Right atrium auricular region (tissue), 2 donors: Measurements from ENCODE around the gene IFNAR1. TPM values are rescaled to one million over a fixed set of nuclear protein-coding genes. Genes with fewer than 3 reads are reported as not detected.

Experiments used
- DNase-seq: peaks from one replicate; pipeline ENCODE4 v3.0.0-alpha.2; 2019; ENCODE audit warnings: low spot score
- H3K27ac ChIP-seq, 2 donors: fragments of 200-600 bp; sonication (generic); 1 replicate in 1 of 2; 2 replicates in 1 of 2; pipeline ENCODE4 v1.5.1; 2016 to 2019
- H3K27me3 ChIP-seq, 2 donors: fragments of 200-600 bp; sonication (generic); one replicate each; pipeline versions ENCODE4 v1.5.1 to v1.6.0; 2017 to 2019
- H3K36me3 ChIP-seq: fragments of 200-600 bp; sonication (generic); one replicate; pipeline ENCODE4 v1.5.1; 2016
- H3K4me1 ChIP-seq, 2 donors: fragments of 200-600 bp; sonication (generic); one replicate each; pipeline versions ENCODE4 v1.5.1 to v1.6.0; 2017 to 2019
- H3K4me3 ChIP-seq, 2 donors: fragments of 200-600 bp; sonication (generic); 1 replicate in 1 of 2; 2 replicates in 1 of 2; pipeline ENCODE4 v1.5.1; 2017 to 2019; ENCODE audit warnings: mild to moderate bottlenecking in 1 of 2, moderate library complexity in 1 of 2
- H3K9me3 ChIP-seq, 2 donors: fragments of 200-600 bp; sonication (generic); one replicate each; pipeline ENCODE4 v1.5.1; 2019
- CTCF ChIP-seq, 2 donors: fragments of 200-600 bp; sonication (generic); IDR thresholded peaks; one replicate each; pipeline ENCODE4 v1.5.1; 2019; ENCODE audit warnings: antibody characterized with exemption in 2 of 2
- total RNA-seq, 2 donors: library from RNA; depleted of rRNA; stranded (reverse); fragments of >200 nt; gene quantifications; one replicate each; pipeline ENCODE4 v1.1.0, GENCODE V29; 2016

The IFNAR1 gene
- total RNA-seq, 2 donors from 2014 or later = 20.0 to 24.6 TPM

DNA sequence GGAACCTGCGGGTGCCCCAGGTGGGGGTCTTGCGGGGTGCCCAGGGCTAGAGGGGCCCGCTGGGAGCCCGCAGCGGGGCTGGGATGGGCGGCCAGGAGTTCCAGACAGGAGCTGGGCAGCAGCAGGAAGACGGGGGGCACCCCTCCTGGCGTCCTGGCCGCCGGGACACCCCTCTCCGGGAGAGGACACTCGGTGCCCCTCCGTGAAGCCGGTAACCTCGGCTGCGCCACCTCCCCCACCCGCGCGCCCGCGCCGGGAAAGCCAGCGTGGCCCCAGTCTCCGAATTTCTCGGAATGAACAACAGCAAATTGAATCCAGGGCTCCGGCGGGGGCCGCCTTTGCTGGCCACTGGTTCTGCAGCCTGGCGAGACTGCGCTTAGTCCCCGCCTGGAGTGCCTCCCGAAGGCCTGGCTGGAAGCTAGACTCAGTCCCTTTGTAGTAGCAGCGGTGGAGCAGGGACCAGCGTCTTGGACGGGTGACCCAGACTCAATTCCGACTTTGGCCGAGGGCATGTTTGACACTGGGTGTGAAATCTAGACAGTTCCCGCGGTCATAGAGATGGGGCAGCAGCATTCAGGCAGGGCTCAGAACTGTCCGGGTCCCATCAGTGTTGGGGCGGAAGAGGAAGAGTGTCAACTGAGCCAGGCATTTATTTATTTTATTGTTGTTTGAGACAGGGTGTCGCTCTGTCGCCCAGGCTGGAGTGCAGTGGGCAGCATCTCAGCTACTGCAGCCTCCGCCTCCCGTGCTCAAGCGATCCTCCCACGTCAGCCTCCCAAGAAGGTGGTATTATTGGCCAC is 79.2 kb downstream of the IFNAR1 start:
- H3K4me1 ChIP-seq = peaks cover 0 to 27% of the 10 kb centered on the region in 2 donors
- H3K9me3 ChIP-seq = no peaks in the 10 kb centered on the region
- TF ChIP-seq CTCF (IDR thresholded peaks at IDR 0.05) = no peak
- DNase-seq = peak; percentile 78
- H3K27ac ChIP-seq = peak overlapping the region; percentile 95 to 97
- peak overlapping the region; percentile 92 to 99 for H3K4me3 ChIP-seq
- H3K27me3 ChIP-seq = no peaks in the 10 kb centered on the region
- H3K36me3 ChIP-seq = no peaks in the 10 kb centered on the region

- no peak overlapping the region for H3K4me3 ChIP-seq
These were observed 81.7 kb downstream of the IFNAR1 start for GRCh38 chr21:33406493-33406892.

More at GRCh38 chr21:33406493-33406892, 81.7 kb downstream of the IFNAR1 start:
- Histone ChIP-seq H3K4me1 (peaks cover 0 to 38% of the 10 kb centered on the region in 2 donors), H3K27ac (no peak overlapping the region), H3K9me3 (no peaks in the 10 kb centered on the region), H3K36me3 (no peaks in the 10 kb centered on the region), H3K27me3 (no peaks in the 10 kb centered on the region)
- TF ChIP-seq CTCF (IDR thresholded peaks at IDR 0.05) = no peak
- DNase-seq = no peak

Other genes with a start within 250 kb of the IFNAR1 start
- 1 to 10 TPM; 5.4 to 5.8 TPM for gene IFNAR2, start 95.0 kb upstream of the IFNAR1 start, total RNA-seq
- 10 to 100 TPM; 10.2 to 21.8 TPM for gene IL10RB, start 58.6 kb upstream of the IFNAR1 start, total RNA-seq
- 10 to 100 TPM; 40.2 to 47.3 TPM for gene IFNGR2, start 78.4 kb downstream of the IFNAR1 start, total RNA-seq
- gene TMEM50B, start 155.0 kb downstream of the IFNAR1 start, total RNA-seq = 10 to 100 TPM; 31.1 to 41.0 TPM
- gene DNAJC28, start 166.7 kb downstream of the IFNAR1 start, total RNA-seq = 1 to 10 TPM; 3.0 to 4.5 TPM
- 10 to 100 TPM; 29.7 to 32.5 TPM for gene GART, start 217.1 kb downstream of the IFNAR1 start, total RNA-seq
- gene SON, start 218.1 kb downstream of the IFNAR1 start, total RNA-seq = 100 to 1,000 TPM; 105 to 189 TPM